HG03565 (cell line): Measurements from ENCODE around the gene TREML4.

Source experiments
- ATAC-seq: cut with Tn5 transposase; IDR thresholded peaks from one replicate; pipeline ENCODE4 v1.9.1; 2021; ENCODE audit warnings: mild to moderate bottlenecking, moderate library complexity; ENCODE audit not compliant: unreplicated experiment

TREML4 gene

DNA sequence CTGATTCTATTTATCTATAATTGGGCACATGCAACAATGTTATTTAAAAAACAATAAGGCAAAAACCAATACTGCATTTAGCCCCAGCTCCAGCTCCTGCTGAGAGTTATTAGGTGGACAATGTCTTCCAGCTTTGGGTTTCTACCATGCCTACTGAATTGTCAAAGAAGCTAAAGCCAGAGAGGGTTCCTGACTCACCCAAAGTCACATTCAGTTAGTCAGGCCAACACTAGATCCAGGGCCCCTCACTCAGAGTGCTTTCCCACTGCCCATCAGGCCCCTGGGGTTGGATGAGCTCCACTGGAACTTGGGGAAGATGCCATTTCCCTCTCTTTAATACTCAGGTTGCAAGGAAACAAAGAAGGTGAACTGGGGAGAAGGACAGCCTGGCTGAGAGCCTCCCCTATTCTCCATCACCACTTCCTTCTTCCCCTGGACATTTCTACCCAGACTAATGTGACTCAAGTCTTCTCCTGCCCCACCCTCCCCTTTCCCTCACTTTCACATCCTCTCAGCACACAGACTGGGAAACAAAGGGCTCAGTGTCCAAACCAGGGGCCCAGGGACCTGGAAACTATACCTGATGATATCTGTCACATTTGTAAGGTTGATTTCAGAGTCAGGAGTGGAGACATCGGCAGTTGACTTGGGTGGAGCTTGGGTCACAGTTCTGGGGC is 52.4 kb downstream of the TREML4 start:
- ATAC-seq, result no peak

GRCh38 chr6:41283600-41283999 is 55.5 kb downstream of the TREML4 start:
- ATAC-seq, result no peak

- no peak for ATAC-seq
These were observed 56.6 kb downstream of the TREML4 start for GRCh38 chr6:41284726-41285125.

GRCh38 chr6:41286544-41287346 is 58.6 kb downstream of the TREML4 start, which contains the start of gene TREM1:
TREM1 (minus strand) TSS chr6:41286682; CDS start chr6:41286655, 27 bp downstream.
- no peak for ATAC-seq

DNA sequence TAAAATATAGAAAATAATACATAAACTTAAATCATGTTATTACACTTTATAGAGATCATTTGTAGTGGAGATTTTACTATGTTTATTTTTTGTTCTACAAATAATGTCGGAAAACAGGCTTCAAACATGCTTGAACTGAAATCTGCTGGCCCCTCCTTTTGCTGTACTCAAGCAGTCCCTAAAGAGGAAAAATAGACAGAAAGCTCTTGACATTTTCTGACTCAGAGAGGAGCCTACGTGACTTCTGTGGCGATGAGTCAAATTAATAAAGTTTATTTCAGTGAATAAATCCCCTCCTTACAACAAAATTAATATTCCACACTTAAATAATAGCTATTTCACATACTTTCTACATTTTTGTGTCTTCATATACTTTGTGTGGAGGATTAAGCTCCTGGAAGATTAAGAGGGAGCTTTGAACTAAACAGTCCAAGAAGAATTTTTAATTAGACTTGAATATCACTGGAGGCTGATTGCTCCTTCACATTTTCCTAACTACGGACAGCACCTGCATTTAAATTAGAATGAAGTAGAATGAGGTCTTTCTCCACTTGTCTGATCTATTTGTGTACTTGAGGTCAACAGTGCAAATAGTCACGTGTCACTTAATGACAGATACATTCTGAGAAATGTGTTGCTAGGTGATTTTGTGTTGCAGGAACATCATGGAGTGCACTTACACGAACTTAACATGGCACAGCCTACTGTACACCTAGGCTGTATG is 60.0 kb downstream of the TREML4 start:
- peak; percentile 65 for ATAC-seq
